HG02642 (cell line): ENCODE results near the gene ATP6V0D1.
A peak's percentile ranks its signal among the peaks of the same experiment; 100 is the strongest.
"Not testable (repeated sequence)": the region's sequence is repeated elsewhere in the genome, so short reads cannot be mapped to it uniquely, and the experiment has no call there.

Experiments used
- ATAC-seq: cut with Tn5 transposase; IDR thresholded peaks from one replicate; pipeline ENCODE4 v1.9.1; 2021; ENCODE audit warnings: mild to moderate bottlenecking; ENCODE audit not compliant: unreplicated experiment, poor library complexity

The ATP6V0D1 gene

GRCh38 chr16:67430504-67430976 lies 50.4 kb downstream of the ATP6V0D1 start:
- no peak for ATAC-seq

DNA sequence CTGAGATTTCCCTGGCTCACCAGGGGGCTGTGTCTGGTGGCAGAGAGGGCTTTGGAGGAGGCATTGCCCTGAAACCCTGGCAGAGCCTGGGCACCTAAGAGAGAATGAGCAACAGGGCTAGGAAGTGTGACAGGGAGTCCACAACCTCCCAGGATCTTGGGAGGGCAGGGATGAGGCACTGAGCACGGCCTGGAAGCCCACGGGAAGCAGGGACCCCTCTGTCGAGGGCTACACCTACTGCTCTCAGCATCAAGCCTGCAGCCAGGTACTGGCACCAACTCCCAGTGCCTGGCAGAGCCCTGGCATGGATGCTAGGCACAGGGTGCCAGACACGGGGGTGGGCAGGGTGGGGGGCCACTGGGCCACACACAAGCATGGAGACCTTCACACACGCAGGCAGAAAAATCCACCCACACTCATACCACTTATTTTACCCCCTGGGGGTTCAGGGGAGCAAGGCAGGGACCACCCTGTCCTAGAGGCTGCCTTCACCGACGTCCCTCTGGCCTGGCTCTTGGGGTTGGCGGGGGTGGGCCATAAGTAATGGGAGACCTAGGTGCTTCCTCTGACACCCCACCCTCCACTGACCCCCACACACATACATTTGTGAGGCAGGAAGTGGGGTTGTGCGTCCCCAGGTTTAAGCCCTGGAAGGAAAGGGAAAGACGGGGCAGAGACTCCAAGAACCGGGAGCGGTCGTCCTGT lies 51.0 kb downstream of the ATP6V0D1 start:
- ATAC-seq: no peak

DNA sequence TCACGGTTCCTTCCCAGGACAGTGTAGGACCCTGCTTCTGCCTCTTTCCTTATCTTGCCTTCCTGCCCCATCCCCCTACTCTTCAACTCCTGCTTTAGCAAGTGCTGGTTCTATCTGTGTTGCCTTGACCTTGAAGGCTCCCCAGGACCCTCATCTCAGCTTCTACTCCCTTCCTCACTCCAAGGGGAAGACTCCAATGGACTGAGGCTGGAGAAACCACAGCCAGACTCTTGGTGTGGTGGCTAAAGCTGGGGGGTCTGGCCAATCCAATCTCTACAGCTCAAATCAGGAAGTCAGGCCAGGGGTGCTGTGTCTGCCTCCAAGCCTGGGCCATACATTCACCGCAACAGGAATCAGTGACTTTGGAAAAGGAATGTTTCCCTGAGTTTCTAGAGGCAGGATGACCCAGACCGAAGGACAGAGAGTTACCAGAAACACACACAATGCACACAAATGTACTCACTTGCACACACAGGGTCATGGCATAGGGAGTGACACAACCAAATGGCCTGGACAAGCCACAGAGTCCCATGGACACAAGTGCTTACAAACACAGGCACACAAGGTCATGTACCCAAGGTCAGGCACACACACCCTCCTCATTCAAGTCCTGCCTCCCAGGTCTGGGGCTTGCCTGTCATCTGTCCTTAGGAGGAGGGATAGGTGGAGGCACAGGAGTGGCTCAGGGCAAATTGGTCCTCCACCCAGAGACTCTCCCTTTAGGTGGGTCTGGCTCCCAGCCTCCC lies 51.7 kb downstream of the ATP6V0D1 start:
- ATAC-seq: no peak

DNA sequence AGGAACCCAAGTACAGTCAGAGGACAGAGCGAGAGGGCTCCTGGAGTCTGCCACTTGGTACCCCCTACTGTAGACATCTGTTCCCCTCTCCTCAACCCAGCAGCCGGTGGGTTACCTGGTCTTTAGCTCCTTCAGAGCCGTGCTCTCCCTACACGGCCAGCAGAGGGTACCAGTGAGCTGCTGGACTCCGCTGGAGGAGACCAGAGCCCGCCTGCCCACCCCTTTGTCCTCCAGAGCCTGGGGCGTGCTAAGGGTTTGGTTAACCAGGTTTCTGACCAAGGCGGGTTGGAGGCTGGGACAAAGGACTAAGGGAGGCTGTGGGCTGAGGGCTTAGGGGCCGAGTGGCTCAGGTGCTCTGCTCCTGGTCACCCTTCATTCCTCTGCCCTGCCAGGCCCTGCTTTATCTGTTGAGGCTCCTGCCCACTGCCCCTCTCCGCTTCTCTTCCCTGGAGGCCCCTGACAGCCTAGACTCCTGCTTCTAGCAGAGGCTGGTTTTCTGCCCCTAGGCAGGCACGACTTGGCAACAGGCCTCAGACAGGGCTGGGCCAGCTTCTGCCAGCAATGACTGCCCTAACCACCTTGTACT lies 52.7 kb downstream of the ATP6V0D1 start:
- no peak for ATAC-seq

DNA sequence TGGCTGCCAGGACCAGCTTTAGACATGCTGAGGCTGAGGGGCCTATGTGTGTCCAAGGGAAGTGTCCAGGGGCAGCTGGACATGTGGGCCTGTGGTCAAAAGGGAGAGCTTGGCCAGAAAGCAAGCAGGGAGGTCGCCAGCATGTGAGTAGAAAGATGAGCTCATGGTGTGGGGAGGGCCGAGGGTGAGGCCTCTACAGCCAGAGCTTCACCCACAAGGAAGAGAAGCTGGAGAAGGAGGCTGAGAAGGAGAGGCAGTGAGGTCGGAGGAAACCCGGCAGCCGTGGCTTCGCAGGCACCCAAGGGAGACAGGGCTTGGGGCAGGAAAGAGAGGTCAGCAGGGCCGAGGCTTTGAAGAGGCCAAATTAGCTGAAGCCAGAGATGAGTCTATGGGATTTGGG lies 54.0 kb downstream of the ATP6V0D1 start:
- no peak for ATAC-seq

DNA sequence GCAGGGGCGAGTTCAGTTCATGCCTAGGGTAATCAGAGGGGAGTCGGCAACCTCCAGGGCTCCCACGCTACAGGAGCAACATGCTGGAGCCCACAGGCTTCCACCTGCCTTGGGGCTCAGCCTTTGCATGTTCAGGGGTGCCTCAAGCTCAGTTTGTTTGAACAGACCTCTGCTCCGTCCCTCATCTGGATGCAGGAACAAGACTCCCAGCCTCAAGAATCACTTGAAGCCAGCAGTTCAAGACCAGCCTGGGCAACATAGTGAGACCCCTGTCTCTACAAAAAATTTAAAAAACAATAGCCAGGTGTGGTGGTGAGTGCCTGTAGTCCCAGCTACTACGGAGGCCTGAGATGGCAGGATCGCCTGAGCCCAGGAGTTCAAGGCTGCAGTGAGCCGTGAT lies 54.9 kb downstream of the ATP6V0D1 start:
- ATAC-seq: no peak

DNA sequence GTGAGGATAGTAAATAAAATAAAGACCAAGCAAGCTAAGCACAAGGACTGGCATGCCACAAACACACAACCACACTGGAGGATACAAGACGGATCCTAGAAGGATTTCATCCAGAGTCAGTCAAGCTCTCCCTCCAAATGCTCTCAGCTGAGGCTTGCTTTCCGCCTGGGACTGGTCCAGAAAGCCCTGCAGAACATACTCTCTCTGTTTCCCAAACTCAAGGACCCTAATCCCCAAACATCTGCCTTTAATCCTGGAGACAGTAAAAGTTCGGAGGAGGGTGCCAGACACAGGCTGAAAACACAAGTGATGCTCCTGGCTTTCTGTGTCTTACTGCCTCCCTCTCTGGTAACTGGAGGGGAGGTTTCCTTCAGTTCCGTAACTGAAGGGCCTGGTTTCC lies 55.4 kb downstream of the ATP6V0D1 start:
- ATAC-seq: no peak

DNA sequence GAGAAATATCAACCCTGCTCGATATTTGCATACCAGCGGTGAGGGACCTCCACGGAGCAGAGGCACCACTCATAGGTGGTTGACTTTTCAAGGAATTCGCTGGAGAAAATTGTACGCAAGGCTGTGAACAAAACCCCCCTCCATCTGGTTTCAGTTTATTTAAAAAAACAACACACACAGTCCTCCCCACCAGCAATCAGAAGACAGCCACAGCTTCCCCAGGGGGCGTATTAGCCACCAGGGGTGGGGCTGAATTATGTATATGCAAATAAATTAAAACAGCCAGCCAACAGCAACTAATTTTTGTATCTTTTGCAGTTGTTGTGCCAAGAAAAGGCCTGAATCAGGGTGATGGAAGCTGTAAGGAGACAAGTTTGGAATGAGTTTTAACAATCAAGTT lies 55.9 kb downstream of the ATP6V0D1 start:
- ATAC-seq: no peak

DNA sequence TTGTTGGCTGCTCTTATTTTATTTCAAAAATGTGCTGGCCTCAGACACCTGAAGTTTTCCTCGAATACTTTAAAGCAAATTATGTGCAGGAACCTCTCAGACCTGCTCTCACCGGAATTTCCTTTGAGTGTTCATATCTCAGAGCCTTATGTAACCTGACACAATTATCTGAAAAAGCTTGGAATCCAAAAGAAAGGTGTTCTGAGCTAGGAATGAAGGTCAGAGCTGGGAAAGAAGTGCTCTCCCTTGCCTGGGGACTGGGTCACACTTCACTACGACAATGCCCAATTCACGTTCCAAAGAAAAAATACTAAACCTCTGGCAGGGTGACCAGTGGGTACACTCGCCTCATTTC lies 56.7 kb downstream of the ATP6V0D1 start:
- ATAC-seq: no peak

DNA sequence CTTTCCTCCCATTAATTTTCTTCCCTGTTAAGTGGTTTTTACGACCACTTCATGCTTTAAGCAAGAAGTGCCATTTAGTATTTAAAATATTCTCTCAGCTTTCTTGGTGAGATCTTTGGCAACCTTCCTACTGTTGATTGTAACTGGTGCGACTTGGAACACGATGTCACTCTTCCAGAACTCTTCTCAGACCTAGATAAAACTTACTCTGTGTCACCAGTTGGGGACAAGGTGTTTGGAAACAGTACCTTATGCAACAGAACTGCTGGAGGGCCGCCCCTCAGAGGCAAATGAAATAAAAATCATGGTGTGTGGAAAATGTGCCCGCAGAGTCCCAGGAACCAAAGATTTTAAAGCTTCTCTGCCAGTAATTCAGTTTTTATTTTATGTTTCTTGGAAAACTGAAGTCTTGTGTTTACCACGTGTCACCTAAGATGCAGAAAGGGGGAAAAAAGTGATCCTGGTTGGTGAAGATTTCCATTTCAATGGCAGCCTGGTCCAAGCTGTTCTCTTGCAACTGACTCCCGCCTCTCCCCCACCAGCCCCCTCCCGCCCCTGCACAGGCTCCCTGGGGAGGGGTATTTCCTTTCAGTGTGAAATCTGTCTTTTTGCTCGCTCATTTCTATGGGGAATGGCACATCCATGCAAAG lies 57.2 kb downstream of the ATP6V0D1 start:
- no peak for ATAC-seq

DNA sequence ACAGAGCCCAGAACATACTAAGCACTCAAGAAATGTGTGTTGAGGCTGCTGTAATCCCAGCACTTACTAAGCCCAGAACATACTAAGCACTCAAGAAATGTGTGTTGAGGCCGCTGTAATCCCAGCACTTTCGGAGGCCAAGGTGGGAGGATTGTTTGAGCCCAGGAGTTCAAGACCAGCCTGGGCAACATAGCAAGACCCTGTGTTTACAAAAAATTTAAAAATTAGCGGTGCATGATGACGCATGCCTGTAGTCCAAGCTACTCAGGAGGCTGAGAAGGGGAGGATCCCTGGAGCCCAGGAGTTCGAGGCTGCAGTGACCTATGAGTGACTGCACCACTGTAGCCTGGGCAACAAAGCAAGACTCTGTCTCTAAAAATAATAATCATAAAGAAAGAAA lies 57.9 kb downstream of the ATP6V0D1 start:
- no peak for ATAC-seq

DNA sequence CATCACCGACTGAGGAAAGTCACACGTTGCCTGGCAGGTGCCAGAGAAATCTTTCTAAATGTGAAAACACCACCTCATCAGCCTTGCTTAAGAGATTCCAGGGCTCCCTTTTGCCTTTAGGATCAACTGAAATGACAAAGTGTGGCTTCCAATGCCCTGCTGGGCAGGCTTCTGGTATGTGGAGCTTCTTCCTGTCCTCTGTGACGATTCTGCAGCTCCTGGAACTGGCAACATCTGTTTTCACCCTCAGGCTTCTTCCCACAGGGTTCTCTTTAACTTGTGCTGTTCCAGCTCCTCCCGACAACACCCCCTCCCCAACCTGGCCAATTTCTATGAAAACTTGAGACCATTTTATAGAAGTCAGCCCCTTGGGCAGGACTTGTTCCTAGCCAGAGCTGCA lies 59.9 kb downstream of the ATP6V0D1 start:
- no peak for ATAC-seq

DNA sequence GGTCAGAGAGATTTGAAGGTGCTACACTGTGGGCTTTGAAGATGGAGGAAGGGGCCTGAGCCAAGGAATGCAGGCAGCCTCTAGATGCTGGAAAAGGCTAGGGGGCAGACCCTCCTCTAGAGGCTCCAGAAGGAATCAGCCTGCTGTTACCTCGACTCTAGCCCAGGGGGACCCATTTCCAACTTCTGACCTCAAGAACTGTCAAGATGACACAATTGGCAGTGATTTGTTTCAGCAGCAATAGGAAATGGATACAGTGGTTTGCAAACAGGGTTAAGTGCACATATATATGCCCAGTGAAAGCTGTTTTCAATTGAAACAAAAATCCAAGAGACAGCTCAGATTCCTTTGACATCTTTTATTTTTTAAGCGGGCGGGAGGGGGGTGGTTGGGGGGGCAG lies 61.0 kb downstream of the ATP6V0D1 start:
- ATAC-seq: no peak

DNA sequence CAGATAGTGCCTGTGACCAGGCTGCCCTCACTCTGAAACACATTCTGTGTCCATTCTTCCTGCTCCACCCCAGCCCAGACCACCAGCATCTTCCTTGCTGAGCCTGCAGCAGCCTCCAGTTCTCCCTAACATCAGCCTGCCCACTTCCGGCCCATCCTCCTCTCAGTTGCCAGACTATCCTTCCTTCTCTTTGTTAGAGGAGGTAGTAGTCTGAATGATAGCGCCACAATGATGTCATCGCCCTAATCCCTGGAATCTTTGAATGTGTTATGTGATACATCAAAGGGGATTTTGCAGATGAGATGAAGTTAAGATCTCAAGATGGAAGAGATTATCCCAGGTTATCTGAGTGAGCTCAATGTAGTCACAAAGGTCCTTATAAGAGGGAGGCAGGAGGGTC lies 61.5 kb downstream of the ATP6V0D1 start:
- ATAC-seq: no peak

DNA sequence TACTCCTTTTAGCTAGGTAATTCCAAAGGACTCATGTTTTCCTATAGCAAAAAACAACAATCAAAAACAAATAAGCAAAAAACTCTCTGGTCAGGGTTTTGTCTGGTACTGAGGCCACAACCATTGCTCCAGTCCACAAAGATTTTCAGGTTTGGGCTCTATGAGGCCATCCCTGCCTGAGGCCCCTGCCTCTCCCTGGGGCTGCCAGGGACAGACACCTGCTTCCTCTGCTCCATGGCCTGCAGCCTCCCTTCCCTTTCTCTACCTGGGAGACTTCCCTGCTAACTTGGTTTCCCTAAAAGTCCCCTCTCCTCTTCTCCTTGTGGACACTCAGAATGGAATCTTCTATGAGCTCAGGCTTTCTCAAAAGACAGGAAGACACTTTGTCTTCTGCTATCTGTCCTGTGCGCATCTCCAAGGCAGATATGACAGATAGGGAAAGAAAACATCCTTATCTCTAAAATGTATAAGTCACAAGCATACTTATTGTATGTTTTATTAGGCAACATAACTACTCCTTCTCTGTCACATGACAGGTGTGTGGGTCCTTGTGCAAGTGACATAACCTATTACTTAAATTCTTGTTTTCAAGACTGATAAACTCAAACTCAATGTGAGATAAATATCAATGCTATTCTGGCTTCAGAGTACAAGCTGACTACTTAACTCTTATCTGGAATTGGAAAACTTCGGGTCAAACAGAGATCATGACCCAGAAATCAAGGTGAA lies 63.5 kb downstream of the ATP6V0D1 start:
- no peak for ATAC-seq

DNA sequence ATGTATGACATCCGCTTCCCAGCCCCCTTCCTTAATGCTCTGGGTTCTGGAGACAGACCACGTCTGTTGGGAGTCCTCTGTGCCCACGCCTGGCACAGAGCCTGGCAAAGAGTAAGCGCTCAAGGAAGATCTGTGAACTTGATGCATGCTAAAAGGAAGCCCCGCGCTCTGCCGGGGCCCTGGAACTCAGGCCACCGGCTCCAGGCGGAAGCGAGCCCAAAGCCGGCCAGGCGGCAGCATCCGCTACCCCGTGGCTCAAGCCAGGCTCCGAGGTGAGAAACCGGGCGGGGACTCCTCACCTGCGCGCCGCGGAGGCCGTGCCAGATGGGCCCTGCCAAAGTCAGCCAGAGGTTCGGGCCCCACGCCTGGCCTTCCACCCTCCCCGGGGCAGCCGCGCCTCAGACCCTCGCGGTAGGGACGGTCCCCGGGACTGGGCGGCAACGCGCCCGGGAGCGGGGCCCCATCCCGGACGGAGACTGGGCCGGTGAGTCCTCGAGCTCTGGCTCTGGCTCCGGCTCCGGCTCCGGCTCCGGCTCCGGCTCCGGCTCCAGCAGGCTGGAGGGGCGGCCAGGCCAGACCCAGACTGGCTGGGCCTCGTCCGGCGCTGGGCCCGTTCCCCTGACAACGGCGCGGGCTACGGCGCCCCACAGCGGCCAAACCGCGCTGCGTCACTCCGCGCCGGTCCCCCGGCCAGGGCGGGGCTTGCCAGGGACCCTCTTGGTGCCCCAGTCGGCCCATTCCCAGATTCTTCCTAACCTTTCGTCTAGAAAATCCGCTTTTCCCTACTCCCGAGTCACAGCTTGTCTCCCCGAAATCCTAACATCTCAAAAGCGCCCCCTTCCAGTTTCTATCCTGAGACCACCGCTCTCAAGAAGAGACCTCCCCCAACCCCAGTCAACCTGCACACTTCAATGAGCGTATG lies 64.8 kb downstream of the ATP6V0D1 start, which contains the start of gene ZDHHC1:
TSS of gene ZDHHC1 (minus strand) at position 606 of the 922 bp plus-strand sequence. CDS start 8,702 bp downstream, outside the sequence.
- ATAC-seq: peak; percentile 73

DNA sequence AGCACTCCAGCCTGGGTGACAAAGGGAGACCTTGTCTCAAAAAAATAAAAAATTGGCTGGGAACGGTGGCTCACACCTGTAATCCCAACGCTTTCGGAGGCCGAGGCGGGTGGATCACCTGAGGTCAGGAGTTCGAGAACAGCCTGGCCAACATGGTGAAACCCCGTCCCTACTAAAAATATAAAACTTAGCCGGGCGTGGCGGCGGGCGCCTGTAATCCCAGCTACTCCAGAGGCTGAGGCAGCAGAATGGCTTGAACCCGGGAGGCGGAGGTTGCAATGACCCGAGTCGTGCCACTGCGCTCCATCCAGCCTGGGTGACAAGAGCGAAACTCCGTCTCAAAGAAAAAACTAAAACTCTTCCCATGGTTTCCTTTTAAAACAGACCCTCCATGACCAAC lies 65.5 kb downstream of the ATP6V0D1 start:
- not testable (repeated sequence) for ATAC-seq

DNA sequence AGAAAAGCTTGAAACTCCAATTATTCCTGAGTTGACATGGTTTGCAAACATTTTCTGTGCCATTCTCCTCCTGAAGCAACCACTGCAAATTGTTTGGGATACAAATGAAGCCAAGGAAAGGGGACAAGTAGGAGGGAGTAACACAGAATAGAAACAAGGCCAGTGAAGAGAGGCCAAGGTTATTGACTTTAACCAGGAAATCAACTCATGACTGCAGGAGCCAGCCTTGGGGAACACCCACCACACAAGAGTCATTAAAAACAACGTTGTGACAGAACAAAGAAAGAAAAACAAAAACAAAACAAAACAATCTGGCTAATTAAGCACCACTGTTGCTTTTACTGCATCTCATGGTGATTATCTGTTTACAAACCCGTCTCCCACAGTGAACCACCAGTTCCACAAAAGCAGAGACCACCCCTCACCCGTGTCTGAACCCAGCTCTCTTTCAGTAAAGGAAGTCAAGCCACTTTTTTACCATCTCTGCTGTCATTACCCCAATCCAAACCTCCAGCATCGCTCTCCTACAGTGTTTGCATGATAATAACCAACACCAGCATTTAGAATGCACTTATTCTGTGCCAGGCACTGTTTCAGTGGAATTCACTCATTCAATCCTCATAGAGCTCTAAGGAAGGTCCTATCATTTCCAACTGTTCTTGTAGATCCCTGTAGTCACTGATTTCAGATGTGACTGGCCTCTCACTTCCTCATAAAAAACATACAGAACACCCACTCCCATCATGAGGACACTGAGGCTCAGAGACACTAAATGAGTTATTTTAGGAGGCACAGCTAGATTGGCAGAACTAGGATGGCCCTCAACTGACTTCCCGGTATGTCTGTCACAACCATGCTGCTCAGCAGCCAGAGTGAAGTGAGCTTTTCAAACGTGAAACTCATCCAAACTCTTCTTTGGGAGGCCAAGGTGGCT lies 66.7 kb downstream of the ATP6V0D1 start:
- ATAC-seq: no peak
